ENCODE data around the gene TBC1D22B.

- TF ChIP-seq CTCF (IDR thresholded peaks at IDR 0.05) (no peak), POLR2A (IDR thresholded peaks at IDR 0.05; ENCODE audit: low read depth) (no peak)
These were observed 66.0 kb downstream of the TBC1D22B start for GRCh38 chr6:37323580-37323979.
